Fibroblast of pulmonary artery (primary cell): ENCODE data around the gene CYP46A1.
"Not testable (repeated sequence)": the region's sequence is repeated elsewhere in the genome, so short reads cannot be mapped to it uniquely, and the experiment has no call there.

Source experiments
- DNase-seq: peaks from one replicate; pipeline ENCODE4 v3.0.0-alpha.2; 2010; ENCODE audit warnings: low read depth
- H3K4me3 ChIP-seq: replicated peaks from 2 replicates; pipeline ENCODE4 v1.5.1; 2011; ENCODE audit warnings: low read depth, mild to moderate bottlenecking, control low read depth, low read length, moderate library complexity
- CTCF ChIP-seq: IDR thresholded peaks from 2 replicates; pipeline ENCODE4 v1.5.1; 2011; ENCODE audit warnings: mild to moderate bottlenecking, control low read depth, low read length, inconsistent platforms; ENCODE audit errors: missing control alignments

The CYP46A1 gene

GRCh38 chr14:99757331-99758070 lies 73.4 kb downstream of the CYP46A1 start:
- DNase-seq, result peak; percentile 75
- TF ChIP-seq CTCF, result no peak
- no peak overlapping the region for H3K4me3 ChIP-seq

GRCh38 chr14:99758121-99758821 lies 74.2 kb downstream of the CYP46A1 start:
- DNase-seq, result peak; percentile 60
- TF ChIP-seq CTCF, result no peak
- no peak overlapping the region for H3K4me3 ChIP-seq

GRCh38 chr14:99758872-99759545 lies 74.9 kb downstream of the CYP46A1 start:
- no peak for DNase-seq
- TF ChIP-seq CTCF, result no peak
- H3K4me3 ChIP-seq, result no peak overlapping the region

- DNase-seq, result no peak
- TF ChIP-seq CTCF, result no peak
- no peak overlapping the region for H3K4me3 ChIP-seq
Measured at GRCh38 chr14:99759546-99759925, 75.4 kb downstream of the CYP46A1 start.

- TF ChIP-seq CTCF, result no peak
- H3K4me3 ChIP-seq, result no peak overlapping the region
- no peak for DNase-seq
Measured at GRCh38 chr14:99760817-99761216, 76.7 kb downstream of the CYP46A1 start.

GRCh38 chr14:99762911-99763310 lies 78.8 kb downstream of the CYP46A1 start:
- H3K4me3 ChIP-seq, DNase-seq: not testable (repeated sequence)

GRCh38 chr14:99763527-99764221 lies 79.6 kb downstream of the CYP46A1 start:
- no peak for DNase-seq

More at GRCh38 chr14:99763527-99764221, 79.6 kb downstream of the CYP46A1 start:
- H3K4me3 ChIP-seq, result no peak overlapping the region
- no peak for TF ChIP-seq CTCF
